Measurements from ENCODE around the gene ARPC4.

- TF ChIP-seq POLR2A (IDR thresholded peaks at IDR 0.05; ENCODE audit: extremely low read depth, insufficient read length) (peak; percentile 47), CTCF (IDR thresholded peaks at IDR 0.05; ENCODE audit: low read depth, low read length) (no peak), MYC (IDR thresholded peaks at IDR 0.05; ENCODE audit: low read depth, low read length) (peak; percentile 80), MAX (IDR thresholded peaks at IDR 0.05; ENCODE audit: low read depth, low read length) (peak; percentile 76)
Measured at GRCh38 chr3:9749645-9750555, 43.0 kb upstream of the ARPC4 start, which contains the start of gene OGG1.
